Activated T-cell treated with anti-CD3 and anti-CD28 coated beads, Interleukin-2, amount 50 U/mL, for 1 hour (primary cell): ENCODE data around the gene KDM7A.
"Not testable (repeated sequence)": the region's sequence is repeated elsewhere in the genome, so short reads cannot be mapped to it uniquely, and the experiment has no call there.

Source experiments
- DNase-seq: peaks from one replicate; pipeline ENCODE4 v3.0.0-alpha.2; 2020

Gene KDM7A

DNA sequence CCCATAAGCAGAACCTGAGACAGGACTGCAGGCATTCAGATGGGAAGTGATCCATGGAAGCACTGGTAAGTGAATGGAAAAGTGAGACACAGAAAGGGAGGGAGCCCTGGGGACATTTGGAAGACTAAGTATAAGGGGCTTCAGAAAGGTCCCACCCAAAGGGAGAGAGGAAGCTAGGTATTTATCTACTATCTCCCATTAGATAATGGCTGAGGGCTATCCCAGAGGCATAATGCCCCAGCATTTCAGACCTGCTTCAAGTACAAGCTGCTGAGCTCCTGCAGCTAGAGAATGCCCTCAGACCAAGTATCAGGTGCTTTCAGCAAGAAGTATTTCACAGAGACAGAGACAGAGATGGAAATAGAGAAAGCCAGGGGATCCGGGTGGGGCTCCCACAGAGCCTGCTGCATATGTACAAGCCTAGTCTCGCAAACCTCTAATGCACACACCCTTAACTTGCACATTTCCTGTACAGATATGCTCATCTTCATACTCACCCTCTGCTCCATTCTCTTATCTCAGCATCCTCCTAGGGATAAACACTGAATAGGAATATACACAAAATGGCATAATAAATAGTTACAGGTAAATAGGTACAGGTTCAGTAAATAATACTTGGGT lies 20.2 kb downstream of the KDM7A start:
- no peak for DNase-seq

DNA sequence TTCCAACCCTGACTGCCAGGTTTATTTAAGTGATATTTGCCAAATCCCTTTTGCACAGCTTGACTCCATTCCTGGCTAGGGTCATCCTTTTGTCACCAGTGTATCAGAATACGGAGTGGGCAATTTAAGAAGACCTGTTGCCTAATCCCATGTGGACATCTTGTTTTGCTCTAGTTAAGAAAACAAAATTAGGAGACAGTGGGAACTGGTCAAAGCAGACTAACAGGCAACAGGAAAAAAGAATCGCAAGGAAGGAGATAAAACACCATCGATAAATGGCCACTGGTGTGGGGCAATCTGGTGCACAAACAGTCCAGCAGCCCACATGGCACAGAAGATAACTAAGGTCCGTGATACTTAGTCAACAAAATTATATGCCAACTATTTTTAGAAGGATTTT lies 21.4 kb downstream of the KDM7A start:
- no peak for DNase-seq

DNA sequence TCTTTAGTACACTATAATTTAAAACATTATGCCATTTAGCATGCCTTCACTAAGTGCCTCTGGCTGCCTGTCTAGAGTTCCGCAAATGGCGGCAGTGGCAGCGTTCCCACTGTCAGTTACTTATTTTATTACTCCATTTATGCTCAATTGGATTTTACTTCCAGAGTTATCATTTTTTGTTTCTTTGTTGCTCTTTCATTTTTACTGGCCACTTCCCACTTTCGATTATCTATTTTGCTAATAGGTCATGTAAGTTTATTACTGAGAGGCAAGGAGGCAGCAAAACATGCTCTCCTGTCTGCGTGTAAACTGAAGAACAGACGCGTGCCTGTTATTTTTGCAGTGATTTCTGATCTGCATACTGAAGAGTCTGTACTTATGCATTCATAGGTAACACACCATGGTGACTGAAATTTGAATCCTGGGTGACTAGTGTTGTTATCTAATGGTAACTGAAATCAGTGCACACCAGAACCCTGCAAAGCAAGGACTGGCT lies 23.1 kb downstream of the KDM7A start:
- DNase-seq = no peak

DNA sequence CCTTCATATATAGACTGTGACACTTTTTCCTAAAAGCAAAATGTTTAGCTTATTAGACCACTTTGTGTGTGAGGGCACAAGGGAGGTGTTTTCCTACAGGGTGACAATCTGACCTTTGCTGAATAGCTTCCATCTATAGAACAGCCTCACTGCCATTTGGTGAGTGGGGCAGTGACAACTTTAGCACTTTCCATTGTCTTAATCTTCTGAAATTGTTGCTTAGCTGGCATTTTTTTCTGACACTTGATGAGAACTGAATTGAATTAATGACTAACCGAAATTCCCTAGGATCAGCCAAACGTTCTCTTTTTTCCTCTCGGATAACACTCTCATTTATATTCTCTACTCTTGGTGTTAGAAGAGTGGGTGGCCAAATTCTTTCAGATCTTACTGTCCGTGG lies 30.2 kb downstream of the KDM7A start:
- no peak for DNase-seq

DNA sequence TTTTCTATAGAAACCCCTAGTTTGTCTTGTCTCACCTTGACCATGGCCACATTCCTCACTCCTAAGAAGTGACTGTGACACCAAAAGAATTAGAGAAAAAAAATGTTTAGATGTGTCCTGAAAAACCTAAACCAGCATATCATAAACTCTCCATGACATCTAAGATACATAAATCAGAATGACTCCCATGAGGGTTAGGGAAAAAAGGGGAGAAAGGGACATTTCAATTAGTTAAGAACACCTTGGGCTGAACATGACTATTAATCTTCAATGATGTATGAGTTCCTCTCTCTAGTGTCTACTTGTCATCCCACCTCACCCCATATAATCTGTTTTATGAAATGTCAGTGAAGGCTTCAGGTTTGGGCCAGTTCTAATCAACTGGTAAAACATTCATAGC lies 31.1 kb downstream of the KDM7A start:
- DNase-seq = no peak

DNA sequence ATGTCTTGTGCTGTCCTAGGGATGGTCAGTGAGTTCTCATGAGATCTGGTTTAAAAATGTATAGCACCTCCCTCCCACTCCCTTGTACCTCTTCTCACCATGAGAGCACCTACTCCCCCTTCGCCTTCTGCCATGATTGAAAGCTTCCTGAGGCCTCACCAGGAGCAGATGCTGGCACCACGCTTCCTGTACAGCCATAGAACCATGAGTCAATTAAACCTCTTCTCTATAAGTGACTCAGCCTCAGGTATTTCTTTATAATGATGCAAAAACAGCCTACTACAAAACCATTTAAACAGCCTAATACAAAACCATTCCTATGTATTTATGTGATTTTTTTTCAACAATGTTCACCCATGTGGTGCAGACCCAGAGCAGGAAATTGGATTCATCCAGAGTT lies 32.0 kb downstream of the KDM7A start:
- DNase-seq = no peak

DNA sequence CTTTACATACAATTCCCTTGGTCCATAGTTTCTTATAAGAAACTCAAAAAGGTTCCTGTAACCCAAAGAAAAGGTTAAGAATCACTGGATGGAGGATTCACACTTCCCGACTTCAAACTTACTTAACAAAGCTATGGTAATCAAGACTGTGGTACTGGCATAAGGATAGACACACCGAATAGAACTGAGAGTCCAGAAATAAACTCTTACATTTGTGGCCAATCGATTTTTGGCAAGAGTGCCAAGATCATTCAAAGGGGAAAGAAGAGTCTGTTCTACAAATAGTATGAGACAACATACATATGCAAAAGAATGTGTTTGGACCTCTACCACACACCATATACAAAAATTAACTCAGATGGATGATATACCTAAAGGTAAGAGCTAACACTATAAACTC lies 32.8 kb downstream of the KDM7A start:
- no peak for DNase-seq

DNA sequence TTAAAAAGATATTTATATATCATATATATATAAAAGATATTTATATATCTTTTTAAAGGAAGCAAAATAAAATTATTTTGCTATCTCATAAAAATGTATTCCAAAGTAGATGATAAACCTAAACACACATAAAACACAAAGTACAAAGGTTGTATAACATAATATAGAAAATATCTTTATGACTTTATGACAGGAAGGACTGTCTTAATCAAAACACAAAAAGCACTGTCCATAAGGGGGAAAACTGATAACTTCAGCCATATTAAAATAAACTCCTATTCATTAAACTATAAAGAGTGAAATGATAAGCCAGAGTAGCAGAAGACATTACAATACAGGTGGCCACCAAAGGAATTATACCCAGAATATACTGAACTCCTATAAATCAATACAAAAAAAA lies 34.8 kb downstream of the KDM7A start:
- DNase-seq = no peak

DNA sequence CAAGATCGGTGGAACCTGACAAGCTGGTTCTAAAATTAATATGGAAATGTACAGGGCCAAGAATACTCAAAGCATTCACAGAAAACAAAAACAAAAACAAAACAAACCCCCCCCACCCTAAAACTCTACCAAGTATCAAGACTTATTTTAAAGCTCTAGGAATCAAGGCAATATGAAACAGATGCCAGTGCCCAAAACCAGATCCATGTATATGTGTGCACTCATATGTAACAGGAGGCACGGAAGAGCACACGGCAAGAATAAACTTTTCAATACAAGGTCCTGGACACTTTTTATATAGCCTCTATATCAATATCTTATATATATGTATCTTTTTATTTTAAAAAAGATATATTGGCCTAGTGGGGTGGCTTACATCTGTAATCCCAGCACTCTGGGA lies 35.5 kb downstream of the KDM7A start:
- no peak for DNase-seq

DNA sequence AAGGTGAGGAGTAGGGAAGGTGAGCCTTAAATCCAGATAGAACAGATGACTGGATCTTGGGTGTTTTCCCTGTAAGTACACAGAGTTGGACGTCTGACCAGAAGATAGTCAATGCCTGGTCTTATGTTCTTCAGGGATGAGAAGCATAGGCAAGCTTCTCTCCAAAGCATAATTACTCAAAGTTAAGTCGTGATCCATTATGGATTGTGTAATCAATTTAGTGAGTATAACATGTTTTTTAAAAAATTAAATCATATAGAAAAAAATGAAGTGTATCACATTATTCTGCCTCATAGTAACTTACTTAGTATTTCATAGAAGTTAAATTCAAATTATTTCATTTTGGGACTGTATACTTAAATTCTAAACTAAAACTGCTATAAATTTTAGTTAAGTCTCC lies 39.7 kb downstream of the KDM7A start:
- no peak for DNase-seq

DNA sequence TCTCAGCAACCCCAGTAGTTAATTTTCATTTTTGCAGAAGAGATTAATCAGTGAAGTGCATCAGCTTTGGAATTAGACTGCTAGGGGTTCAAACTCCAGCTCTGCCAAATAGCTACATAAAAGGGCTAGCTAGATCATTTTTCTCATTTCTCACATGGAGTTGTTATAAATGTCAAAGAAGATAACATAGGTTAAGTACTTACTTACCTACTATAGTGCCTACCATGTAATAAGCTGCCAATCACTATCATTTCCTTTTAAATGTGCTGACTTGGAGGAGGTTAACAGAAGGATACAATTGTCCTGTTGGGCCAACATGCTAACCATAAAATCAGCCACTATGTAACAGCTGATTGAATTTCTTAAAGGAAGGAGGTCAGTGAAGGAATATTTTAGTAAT lies 40.7 kb downstream of the KDM7A start:
- DNase-seq = no peak

DNA sequence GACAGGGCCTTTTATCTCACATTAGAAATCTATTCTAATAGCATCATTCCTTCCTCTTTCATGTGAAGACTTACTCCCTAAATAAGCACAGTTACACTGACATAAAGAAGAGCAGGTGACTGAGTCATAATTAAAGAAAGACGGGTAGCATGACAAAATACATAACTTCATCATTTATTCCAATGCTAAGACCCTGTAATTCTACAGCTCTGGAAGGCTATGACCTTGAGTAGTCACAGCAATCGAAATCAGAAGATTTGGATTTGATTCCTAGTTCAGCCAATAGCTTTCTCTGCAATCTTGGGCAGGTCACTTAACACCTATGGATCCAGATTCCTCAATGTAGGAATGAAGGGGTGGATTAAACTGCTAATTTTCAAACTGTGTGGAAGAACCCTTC lies 42.7 kb downstream of the KDM7A start:
- DNase-seq = no peak

DNA sequence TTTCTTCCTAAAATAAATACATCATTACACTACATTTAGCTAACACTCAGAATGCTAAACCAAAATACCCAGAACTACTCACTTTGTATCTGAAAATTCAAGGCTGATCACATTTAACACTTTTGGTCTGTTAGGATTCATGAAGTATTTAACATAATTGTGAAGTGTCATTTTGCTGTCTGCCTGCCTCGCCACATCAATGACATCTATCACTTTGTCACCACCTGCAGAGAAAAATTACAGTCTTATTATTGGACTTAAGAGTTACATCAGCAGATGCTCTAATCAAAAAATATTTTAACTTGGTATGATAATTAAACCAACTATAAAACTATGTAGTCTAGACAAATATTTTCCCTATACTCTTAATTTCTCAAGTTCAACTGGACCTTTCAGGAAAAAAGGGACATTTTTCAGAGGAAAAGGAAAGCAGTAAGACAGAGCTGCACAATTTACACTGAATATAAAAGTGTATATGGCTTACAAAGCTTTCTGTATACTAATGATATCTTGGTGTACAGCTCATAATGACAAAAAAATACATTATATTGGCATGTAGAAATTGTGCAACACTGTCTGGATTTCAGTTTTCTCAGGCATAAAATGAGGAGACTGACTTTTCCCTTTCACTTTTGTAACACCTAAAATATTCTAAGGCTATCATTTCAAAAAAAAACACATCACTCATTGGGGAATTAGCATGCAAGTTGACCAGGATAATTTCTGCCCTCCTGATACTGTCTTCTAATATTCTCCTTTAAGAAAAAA lies 49.2 kb downstream of the KDM7A start:
- DNase-seq = no peak

DNA sequence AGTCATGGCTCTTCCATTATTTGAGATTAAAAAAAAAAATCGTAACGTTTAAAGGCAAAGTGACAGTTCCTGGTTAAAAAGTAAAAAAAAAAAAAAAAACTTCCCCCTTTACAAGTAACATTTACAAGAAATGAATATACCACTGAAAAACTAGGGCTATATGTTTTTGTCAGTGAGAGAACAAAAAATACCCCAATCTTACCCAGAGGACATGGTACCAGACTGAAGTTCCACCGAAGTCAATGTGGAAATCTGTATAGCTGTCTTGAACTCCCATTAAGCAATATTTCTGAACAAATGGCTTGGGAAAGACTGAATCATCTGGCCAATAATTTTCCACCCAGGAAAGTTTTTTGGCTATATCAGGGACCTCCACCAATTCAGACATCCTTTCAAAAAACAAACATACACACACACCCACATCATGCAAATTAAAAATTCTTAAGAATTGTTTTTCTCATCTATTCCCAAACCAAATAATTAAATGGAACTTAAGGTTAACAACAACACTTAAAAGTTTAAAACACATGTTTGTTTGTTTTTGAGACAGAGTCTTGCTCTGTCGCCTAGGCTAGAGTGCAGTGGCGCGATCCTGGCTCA lies 50.2 kb downstream of the KDM7A start:
- no peak for DNase-seq

DNA sequence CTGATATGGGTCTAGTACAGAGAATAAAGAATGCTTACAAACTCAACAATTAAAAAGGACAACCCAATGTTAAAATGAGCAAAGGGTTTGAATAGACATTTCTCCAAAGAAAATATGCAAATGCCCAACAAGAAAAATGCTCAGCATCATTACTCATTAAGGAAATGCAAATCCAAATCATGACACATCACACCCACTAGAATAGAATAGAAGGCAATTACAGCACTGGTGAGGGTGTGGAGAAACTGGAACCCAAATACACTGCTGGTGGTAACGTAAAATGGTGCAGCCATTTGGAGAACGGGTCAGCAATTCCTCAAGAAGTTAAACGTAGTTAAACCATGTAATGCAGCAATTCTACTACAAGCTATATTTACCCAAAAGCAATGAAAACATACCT lies 53.8 kb downstream of the KDM7A start:
- no peak for DNase-seq

DNA sequence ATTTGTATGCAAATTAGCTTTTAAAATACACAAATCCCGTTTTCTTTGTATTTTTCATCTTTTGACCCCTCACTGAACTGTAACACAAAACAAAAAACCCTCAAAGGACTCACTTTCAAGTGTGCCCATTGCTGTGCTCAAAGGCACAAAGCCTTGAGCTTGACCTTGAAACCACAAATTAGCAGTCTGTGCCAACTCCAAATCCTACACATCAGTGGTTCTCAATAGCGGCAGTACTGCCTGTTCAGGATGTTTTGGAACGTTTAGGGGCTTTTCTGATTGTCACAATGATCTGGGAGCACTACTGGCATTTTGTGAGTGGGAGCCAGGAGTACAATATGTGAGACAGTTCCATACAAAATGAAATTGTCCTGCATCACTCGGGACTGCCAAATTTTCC lies 55.5 kb downstream of the KDM7A start:
- DNase-seq = no peak

DNA sequence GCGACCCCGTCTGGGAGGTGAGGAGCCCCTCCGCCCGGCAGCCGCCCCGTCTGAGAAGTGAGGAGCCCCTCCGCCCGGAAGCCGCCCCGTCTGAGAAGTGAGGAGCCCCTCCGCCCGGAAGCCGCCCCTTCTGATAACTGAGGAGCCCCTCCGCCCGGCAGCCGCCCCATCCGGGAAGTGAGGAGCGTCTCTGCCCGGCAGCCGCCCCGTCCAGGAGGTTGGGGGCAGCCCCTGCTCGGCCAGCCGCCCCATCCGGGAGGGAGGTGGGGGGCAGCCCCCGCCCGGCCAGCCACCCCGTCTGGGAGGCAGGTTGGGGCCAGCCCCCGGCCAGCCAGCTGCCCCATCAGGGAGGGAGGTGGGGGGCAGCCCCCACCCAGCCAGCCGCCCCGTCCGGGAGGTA lies 62.0 kb downstream of the KDM7A start:
- not testable (repeated sequence) for DNase-seq

DNA sequence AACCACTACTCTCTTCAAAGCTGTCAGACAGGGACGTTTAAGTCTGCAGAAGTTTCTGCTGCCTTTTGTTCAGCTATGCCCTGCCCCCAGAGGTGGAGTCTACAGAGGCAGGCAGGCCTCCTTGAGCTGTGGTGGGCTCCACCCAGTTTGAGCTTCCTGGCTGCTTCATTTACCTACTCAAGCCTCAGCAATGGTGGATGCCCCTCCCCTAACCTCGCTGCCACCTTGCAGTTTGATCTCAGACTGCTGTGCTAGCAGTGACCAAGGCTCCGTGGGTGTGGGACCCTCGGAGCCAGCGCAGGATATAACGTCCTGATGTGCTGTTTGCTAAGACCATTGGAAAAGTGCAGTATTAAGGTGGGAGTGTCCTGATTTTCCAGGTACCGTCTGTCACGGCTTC lies 68.0 kb downstream of the KDM7A start:
- DNase-seq = not testable (repeated sequence)

DNA sequence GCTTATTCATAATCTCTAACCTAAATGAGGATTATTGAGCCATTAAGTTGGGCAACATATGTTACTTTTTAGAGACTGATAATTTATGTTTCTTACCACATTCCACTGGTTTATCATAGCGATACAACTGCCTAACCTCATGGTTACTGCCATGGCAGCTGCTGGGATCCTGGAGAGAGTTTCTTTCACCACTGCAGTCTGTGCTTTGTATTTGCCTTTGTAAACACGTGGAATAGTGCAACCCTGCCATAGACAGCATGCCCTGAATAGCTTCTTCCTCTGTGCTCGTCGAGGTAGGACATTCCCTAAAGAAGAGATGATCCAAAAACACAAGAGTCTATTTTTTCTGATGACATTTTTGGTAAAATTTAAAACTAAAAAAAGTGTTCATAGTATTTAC lies 80.3 kb downstream of the KDM7A start:
- no peak for DNase-seq

DNA sequence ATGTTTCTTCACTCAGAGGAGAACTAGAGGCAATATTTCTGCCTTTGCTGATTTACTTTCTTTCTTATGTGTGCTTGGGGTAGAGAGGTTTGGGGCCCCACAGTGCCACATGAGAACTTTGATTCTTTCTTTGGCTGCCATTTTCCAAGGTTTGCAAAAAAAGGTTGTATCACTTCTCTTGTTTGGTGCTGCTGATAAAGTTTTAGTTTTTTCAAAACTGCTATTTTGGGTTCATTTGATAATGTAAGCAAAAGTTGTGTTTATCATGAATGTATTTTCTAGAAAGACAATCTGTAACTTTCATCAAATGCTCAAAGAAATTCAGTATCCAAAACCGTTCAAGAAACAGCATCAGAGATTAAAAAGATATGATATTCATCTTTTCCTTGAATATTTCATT lies 83.4 kb downstream of the KDM7A start:
- DNase-seq = no peak

DNA sequence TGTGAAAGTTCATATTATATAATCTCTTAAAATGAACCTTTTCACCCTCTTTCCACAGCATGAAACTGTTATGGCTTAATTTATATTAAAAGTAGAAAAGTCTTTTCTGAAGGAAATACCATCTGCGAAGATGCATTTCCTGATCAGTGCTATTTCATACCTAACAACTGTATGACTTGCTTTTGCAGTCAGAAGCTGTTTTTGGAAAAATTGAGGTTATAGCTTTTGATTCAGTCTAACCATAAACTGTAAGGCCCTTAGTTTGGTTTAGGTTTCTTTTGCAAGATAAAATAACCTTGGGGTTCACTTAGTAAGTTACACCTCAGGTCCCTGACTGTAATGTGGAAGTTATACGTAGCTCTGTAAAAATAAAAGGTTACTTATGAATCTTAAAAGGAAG lies 91.3 kb downstream of the KDM7A start:
- no peak for DNase-seq

DNA sequence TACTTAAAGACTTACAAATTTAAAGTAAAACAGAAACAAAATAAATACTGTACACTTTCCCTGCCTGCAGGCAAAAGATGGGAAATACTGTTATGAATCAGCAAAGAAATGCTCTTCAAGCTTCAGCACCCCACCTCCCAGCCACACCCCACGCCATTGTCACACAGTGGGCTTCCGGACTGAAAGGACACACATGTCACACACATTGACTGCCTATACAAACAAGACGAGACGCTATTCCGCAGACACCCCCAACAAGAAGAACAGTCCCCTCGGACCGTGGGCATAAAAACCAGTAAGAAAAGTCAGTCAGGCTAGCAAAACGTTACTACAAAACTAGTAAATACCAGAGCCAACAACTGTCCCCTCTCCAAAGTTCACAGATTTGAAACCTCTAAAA lies 91.8 kb downstream of the KDM7A start:
- no peak for DNase-seq

DNA sequence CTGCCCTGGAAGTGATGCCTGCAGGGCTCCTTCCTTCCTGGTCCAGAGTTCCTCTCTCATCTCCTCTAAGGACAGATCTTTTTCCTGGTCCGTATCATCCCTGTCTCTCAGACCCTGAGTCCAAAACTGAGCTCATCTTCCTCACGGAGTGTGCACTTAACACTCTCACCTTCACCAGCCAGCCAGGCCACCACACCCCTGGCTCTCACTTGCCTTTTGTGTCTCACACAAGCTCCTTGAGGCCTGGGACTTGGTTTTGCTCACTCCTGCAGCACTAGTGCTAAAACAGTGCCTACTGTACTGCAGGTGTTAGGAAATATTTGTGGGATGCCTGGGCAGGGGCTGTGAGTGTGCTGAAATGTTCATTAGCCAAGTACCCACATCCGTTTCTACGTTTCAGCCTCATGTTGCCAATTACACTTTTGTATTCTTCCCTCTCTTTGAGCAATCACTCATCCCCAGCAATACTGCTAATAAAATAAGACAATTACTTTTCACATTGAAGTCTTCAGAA lies 92.6 kb downstream of the KDM7A start:
- DNase-seq = no peak

DNA sequence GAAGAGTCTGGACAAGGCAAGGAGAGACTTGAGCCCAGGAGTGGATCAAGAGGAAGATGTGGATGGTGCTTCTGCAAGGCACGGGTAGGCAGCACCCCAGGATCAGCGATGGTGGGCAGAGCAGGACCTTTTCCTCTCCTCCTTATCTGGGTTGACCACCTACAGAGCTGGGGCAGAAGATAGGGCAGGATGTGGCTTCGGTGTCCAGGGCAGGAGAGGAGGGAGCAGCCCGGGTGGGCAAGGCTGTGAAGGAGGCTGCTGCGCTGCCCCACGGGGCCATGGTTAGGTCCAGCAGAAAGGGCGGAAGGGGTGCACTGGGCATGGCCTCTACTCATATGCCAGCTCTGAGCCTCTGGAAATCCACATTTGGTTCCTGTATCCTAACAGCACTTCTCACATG lies 94.0 kb downstream of the KDM7A start:
- DNase-seq = no peak
